HG03439 (cell line): ENCODE measurements around the gene CACNA2D4.

ENCODE experiments used
- ATAC-seq: cut with Tn5 transposase; IDR thresholded peaks from one replicate; pipeline ENCODE4 v1.9.1; 2021; ENCODE audit warnings: mild to moderate bottlenecking, moderate library complexity; ENCODE audit not compliant: unreplicated experiment

Gene CACNA2D4

DNA sequence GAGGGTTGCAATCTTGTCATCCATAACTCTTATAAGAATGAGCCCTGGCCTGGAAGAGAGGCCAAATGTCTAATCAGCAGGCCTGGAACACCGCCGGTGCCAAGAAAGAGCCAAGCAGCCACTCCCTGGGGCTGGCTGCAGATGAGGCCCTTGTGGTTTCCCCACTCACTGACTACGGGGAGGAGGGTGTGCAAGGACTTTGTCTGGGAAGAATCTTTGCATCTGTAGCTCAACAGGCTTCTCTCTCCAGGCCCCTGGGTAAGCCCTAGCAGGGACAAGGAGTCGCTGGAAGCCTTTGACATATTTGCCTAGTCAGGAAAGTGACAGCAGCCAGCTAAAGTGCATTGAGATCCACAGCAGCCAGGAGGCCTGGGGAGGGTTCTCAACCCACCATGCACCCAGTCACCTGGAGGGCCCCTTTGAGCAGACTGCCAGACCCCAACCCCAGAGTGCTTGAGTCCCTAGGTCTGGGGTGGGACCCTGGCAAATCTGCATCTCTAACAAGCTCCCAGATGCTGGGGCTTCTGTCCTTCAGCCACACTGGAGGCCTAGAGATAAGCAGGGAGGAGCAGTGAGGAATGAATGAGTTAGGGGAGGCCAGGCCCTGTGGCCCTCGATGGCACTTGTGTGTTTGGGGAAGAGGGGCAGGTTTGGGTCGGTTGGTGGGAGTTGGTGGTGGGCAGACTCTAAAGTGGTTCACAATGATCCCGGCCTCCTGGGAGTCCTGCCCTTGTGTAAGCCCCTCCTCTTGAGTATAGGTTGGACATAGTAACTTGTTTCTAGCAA is 112.0 kb downstream of the CACNA2D4 start:
- no peak for ATAC-seq

- ATAC-seq: no peak
These were observed 112.9 kb downstream of the CACNA2D4 start for GRCh38 chr12:1805441-1806081.

DNA sequence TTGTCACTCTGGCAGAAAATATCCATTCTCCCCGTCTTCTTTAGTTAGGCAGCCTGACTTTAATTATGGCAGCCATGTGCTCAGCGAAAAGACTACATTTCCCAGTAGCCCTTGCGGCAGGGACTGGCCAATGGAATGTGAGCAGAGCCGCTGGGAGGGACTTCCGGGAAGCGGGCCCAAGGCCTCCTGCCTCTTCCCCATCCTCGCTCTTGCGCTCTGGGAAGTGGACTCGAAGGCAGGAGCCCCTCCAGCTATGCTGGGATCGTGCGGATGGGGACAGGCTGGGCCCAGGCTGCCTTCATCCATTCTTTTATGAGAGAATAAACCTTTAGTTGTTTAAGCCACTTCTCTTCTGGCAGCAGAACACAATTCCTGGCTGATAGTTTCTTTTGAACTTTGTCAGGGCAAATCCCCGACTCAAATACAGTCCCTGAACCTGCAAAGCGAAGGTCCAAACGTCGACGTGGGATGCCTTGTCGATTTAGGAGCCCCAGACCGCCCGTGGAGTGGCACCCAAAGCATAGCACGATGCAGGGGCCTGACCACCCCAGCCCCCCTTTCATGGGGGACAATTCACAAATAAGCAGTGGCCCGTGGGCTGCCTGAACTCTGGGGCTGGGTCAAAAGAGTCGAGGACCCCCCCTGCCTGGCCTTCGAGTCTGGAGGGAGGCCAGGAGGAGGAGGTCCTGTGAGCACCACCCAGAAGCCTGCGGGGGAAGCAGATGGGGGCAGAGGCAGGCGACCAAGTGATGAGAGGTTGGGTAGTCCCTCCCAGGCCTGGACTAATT is 113.7 kb downstream of the CACNA2D4 start:
- peak; percentile 78 for ATAC-seq

DNA sequence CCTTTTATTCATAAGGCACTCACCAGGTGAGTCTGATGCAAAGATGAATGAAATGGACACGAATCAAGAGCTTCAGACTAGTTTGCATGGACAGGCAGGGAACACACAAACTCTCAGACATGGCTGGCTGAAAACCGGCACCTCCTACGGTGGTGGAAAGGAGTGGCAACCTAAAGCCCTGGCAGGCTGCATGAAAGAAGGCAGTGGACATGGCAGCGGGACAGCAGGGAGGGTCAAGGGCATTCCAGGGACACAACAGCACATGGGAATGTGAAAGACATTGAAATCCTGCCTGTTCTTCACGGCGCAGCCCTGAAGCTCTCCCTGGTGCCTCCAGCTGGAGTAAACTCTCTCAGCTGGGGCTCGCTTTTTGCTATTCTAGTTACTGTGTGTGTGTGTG is 114.7 kb downstream of the CACNA2D4 start:
- no peak for ATAC-seq

GRCh38 chr12:1801303-1801975 is 117.0 kb downstream of the CACNA2D4 start:
- no peak for ATAC-seq

DNA sequence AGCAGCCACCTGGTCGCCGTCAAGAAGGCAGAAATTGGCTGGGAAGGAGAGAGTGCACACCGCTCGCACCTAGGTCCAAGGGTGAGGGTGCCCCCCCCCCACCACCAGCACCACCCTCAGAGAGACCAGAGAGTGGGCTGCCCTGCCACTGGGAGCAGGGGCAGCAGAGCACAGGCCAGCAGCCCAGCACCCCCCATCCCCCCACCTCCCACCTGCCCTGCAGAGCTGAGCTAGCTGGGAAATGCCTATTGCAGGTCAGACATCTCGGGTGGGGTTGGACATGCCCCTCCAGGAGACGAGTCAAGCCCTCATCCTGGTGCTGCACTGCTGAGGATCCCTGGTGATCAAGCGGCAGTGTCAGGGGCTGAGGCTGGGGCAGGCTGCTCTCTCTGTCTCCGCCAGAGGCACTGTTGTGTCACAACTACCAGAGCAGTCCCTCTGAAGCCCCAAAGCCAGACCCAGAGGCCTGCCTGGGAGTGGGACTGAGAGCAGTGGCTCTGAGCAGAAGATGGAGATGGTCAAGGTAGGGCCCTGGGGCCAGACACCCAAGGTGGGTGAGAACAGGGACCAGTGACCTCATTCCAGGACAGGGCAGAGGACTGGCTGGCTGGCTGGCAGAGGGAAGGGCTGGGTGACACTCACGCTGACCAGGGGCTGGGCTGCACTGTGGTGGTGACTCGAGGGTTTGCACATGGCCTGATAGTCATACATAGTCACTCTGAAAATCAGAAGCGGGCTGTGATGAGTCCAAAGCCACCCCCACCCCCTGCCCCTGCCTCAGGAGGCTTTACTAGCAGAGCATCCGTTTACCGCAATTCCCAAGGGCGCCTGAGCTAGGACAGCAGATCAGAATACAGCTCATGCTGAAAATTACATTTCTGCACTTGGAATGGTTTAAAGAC is 117.8 kb downstream of the CACNA2D4 start:
- ATAC-seq: no peak

DNA sequence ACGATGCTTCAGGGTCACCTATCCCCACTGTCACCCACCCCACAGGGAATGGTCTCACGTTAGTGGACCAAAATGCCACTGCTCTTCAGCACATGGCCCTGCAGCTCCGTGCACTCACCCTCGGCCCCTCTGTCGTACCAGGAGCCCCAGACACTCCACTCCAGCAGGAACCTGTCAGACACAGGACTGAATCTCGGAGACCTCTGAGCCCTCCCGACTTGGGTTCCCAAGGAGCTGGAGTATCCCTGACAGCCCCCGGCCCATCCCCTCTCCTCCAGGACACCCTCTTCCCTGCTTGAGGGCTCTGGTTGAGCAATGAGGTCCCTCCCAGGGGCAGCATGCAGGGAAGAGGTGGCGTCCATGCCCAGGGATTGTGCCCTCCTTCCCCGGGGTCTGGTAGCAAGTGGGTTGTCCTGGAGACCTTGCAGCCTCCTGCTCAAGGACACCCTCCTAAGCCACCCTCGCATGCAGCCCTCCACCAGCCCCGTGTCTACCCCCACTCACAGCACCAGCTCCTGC is 118.5 kb downstream of the CACNA2D4 start:
- no peak for ATAC-seq

DNA sequence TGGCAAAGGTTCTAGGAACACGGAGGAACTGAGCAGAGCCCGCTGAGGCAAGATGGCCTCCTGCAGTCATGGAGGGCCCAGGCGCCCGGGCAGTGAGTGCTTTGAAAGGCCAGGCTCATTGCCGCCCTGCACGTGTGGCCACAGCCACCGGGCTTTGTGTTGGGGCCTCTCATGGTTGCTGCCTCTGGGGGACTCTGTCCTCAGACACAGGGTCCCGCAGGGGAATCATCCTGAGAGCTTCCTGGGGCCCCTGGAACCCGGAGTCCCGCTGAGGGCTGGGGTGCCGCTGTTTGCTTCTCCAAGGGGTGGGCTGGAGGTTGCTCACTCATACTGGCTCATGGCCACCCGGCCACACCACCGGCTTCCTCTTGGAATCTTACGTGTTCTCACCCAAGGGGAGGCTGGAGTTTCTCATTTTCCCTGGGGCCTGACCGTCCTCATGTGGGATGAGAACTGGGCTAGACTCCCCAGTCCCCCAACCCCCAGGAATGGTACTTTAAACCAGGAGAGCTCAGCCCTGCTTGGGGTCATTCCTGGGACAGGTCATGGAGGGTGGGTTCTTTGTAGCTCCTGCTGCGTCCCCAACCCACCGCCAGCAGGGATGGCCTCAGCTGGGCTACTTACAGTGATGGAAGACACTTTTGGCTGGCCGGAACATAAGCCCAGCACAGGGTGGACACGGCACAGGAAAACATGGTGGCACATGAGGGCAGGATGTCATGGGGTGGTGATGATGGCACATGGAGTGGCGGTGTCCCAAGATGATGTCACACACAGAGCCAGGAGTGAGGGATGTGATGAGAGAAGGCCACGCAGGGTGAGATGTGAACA is 119.2 kb downstream of the CACNA2D4 start:
- ATAC-seq: no peak

GRCh38 chr12:1798641-1799020 is 119.8 kb downstream of the CACNA2D4 start:
- ATAC-seq: no peak

DNA sequence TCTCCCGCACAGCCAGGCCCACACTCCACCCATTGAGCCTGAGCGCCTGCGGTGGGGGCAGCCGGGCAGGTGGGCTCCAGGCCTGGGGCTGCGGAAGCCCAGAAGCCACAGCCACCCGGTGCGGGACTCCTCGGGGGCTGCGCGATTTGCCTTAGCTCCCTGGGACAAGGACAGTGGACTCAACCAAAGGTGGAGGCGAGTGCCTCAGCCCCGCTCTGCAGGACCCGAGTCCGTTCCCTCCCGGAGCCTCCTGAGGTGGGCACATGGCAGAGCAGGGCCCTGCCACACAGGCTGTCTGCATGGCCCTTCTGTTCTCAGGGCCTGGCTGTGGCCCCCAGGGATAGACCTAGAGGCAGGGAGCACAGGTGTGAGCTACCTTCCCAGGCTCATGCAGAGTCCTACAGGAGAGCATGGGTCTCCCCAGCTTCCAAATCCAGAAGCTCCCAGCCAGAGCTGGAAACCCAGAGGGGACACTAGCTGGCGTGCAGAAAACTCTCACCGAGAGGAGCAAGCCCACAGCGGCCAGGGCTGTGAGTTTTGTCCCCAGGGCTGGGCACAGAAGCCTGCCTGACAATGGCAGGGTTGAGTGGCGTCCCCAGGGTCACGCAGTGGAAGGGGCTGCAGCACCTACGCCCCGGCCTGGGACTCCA is 120.3 kb downstream of the CACNA2D4 start:
- no peak for ATAC-seq

DNA sequence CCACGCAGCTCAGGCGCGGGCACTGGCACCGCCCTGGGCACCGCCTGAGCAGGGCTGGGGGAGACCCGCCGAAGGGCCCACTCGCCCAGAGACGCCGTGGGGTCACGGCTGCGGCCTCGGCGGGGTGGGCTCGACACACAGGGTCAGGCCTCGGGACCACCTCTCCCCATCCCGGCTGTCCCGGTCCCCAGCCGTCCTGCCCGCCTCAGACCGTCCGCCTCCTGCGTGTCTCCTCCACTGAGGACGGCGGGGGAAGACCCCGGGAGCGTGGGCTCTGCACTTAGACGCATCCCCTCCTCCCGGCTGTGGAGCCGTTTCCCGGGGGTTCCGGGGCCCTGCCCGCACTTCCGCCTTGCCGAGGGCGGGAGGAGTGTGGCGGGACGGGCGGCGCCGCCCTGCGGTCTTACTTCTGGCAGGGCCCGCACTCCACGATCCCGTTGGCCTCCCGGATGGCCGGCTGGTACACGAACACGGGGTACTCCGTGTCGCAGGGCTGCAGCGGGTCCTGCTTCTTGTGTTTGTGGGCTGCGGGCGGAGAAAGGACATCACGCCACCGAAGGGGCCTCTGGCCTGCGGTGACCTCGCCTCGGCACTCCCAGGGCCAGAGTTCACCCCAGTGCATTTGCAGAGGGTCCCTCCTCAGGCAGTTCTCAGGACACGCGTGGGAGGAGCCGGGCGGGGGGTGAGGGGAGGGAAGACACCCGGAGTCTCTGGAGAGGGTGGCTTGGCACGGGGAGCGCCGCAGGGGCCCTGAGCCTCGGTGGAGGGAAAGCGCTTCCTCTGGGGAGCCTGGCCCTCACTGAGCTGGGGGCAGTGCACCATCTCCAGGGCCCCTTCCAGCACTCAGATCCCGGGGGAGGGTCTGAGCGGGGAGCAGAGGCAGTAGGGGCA is 121.2 kb downstream of the CACNA2D4 start:
- peak; percentile 6 for ATAC-seq

DNA sequence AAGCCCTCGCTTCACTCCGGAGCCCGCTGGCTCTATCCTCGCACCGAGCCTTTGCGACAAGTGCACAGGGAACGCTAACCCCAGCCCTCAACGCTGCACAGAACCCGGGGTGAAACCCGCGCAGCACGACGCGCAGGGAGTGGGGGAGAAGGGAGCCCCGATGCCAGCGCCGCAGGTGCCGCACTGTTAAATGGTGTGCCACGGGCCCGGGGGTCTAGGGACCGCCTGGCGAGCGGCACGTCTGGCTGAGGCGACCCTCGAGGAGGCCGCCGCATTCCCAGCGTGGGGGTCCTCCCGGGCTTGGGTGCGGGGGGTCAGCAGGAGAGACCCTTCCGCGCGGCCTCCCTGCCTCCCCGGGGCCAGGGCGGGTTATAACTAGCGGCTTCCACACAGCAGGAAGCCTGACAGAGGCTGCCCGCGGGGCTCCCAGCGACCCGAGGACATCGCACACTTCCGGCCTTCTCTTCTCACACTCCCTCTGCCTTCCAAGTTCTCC is 121.9 kb downstream of the CACNA2D4 start:
- ATAC-seq: peak; percentile 23

DNA sequence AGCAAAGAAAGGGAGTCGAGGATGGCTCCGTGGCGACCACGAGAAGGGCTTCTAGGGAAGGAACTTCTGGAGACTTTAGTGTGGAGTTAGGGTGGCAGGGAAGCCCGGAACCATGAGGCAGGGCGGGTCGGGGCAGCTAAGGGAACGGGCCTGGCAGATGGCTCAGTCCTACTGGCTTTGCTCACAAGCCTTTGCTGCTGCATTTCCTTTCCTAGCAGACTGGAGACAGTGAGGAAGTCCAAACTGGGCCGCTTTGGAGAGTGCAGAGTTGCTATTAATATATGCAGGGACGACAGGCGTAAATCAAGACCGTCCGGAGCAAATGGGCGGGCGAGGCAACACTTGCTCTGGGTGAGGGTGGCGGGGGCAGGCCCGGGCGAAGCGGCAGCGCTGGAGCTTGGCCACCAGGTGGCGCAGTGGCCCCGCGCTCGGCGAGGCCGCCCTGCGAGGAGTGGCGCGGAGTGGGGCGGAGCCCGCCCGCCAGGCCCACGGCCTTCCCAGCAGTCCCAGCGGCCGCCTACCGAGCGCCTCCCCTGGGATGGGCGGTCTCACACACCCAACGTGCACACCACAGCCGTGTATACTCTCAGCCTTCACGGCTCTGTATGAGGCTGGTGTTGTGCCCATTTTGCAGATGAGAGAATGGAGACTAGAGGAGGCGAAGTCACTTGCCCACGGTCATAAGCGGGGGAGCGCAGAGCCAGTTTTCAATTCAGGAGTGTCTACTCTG is 122.5 kb downstream of the CACNA2D4 start:
- ATAC-seq: peak; percentile 86

DNA sequence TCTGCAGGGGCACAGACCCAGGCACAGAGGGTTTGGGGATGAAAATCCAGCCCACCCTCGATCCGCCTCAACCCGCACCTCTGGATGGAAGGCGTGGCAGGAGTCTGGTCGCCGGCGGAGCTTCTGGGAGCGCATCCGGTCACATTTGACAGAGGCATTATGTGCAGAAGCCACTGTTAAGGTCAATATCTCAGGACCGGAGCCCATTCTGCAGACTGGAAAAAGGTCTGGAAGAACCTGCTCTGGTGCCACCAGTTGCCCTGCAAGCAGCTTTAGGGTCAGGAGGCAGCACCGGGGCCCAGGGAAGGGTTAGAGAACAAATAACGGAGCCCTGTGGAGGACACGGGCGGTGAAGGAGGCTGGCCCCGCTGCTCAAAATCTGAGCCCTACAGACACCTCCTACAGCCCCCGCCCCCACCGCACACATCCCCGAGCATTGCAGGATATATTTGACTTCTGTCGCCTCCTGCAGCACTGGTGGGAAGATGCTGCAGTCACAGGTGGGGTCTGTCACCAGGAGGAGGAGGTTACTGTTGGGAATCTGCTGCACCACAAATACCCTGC is 123.1 kb downstream of the CACNA2D4 start:
- ATAC-seq: no peak

GRCh38 chr12:1794440-1795090 is 123.9 kb downstream of the CACNA2D4 start:
- ATAC-seq: no peak
